ENCODE results near the gene GRIK4.

GRIK4 gene

GRCh38 chr11:120929664-120930154, 418.2 kb downstream of the GRIK4 start:
- DNase-seq: no peak

- no peak for DNase-seq
Observed at GRCh38 chr11:120931057-120931779, 419.7 kb downstream of the GRIK4 start.

GRCh38 chr11:120932305-120932915, 420.9 kb downstream of the GRIK4 start:
- no peak for DNase-seq

DNA sequence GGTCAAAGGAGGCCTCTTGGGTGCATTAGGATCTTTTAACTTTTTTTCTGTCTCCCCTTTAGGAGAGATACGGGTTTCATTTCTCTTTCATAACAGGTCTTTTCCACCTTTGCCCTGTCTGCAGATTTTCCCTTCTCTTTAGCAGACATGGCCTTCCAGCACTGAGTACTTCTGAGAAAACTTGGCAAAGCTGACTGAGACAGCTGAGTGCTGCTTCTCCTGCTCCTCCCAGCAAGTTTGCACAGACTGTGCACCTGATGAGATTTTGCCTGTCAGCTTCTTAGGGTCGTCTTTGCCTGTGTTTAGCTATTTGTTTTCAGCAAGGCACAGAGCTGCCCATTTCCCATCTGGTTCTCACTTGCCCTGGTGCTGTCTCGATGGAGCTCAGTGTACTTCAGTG, 424.8 kb downstream of the GRIK4 start:
- DNase-seq: no peak

GRCh38 chr11:120937501-120937900, 426.0 kb downstream of the GRIK4 start:
- no peak for DNase-seq

- no peak for DNase-seq
Observed at GRCh38 chr11:120938260-120938659, 426.7 kb downstream of the GRIK4 start.

DNA sequence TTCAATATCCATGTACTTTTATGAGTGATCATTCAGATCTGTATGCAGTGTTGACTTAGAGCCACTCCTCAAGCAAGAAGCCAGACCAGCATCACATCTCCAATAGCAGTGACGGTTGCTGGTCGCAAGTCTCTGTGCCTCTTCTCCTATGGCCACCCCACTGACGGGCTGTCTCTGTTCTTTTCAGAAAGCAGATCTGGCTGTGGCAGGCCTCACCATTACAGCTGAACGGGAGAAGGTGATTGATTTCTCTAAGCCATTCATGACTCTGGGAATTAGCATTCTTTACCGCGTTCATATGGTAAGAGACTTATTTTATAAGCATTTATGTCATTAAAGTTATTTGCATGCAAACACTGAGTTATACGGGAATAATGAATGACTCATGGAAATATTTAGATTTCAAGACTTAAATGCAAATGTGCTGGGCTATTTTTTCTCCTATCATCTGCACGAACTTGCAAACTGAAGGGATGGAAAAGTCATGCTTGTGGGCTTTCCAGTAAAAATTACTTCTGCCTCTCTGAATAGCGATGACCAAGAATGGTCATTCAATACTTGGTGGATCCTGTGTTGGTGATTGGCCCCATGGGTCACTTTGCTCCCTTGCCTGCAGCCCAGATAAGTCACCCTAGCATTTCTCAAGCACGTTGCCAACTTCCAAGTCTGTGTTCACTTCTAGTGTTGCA, 428.8 kb downstream of the GRIK4 start:
- no peak for DNase-seq

DNA sequence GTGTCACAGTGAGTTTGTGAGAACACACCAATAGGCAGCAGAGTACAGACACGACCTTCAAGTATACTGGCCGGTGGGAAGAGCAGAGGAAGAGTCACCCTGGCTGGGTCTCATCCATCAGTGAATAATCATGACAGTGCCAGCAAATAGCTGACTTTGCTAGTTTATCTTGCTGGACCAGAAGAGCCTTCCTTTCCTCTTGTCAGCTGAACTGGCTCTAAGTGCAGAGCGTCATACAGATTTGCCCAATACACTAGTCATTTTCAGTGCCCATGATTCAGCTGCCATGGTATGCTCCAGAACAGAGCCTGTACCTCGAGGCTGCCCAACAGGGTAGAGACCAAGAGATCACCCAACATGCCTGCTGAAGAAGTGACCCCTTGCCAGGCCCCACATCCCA, 429.5 kb downstream of the GRIK4 start:
- no peak for DNase-seq

DNA sequence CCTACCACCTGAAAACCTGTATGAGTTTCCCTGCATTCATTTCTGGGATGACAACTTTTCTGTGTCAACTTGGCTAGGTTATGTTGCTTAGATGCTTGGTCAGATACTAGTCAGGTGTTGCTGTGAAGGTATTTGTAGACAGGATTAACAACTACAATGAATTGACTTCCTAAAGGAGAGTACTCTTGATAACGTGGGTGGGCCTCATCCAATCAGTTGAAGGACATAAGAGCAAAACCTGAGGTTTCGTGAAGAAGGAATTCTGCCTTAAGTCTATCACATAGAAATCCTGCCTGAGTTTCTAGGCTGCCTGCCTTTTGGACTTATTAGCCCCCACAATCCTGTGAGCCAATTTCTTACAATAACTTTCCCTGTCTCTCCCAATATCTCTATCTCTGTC, 431.2 kb downstream of the GRIK4 start:
- no peak for DNase-seq

DNA sequence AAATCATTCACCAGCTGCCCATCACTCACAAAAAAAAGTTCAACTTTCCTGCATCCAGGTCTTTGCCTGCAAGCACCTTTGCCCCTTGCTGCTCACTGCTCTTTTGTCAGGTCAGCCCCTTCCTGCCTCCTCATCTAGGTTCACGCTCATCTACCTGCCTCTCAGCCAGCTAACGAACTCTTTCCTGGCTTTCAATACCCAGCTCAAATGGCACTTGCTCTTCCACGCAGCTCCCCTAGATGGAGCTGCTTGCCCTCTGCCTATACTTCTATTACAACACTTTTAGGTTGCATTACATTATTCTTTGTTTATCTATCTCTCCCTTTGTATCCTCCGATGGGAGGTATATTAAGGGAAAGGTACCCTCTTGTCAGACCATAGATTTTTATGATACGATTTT, 433.5 kb downstream of the GRIK4 start:
- no peak for DNase-seq

DNA sequence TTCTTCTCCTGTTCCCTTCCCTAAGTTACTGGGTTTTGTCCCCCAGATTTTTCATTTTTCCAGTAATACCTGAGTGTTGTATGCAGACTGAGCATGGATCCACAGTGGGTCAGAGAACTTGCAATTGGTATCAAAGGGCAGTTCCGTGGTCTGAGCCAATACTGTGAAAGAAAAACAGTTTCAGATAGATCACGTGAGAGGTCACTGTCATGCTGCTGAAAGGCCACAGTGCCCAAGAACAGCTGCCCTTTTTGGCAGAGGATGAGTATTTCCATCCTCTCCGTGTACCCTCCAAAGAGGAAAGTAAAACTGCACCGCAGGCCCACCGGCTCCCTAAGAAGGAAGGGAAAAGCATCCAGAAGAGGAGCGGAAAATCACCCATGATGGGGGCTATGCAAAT, 439.3 kb downstream of the GRIK4 start:
- no peak for DNase-seq

- DNase-seq: peak; percentile 22
Observed at GRCh38 chr11:120952461-120953434, 441.2 kb downstream of the GRIK4 start.

DNA sequence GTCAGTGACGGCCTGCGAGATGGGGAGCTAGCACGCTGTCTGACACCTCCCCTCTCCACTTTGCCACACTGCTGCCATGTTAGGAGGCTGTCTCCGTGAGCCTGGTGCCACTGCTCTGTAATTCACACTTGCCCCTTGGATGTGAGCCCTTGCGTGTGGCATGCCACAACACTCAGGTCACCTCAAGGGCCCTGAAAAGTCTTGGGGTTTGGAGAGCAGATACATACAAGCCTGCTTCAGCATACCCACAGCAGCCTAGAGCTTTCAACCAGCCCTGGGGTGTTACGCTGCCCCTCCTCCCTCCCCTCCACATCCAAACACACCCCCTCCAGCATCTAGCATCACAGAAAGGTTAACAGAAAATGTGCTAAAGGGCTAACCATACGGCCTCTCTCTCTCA, 442.8 kb downstream of the GRIK4 start:
- no peak for DNase-seq

DNA sequence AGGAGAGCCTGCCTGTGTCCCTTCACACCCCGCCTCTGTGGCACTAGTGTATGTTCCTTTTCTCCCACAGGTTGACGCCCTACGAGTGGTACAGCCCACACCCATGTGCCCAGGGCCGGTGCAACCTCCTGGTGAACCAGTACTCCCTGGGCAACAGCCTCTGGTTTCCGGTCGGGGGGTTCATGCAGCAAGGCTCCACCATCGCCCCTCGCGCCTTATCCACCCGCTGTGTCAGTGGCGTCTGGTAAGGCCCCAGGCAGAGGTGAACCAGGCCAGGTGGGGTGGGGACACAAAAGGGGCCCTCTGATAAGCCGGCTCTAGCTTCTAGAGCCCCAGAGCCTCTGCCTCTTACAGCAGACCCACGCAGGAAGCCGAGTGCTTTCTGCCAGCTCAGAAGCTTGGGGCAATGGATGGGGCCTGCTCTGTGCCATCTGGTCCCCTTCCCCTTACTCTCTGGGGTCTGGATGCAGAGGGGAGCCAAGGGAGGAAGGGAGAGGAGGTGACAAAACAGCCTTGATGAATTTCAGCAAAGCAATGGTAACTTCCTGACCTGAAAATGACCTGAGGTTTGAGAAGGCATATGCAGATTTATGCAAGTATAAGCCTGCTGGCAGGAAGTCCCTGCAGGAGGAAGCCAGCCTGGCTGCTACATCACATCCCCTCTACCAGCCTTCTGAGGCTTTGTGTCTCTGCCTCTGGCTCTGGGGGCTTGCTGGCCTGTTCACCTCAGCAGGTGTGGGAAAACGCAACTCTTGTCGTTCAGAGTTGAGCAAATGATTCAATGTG, 445.4 kb downstream of the GRIK4 start:
- no peak for DNase-seq

- DNase-seq: no peak
Observed at GRCh38 chr11:120958185-120958584, 446.6 kb downstream of the GRIK4 start.

DNA sequence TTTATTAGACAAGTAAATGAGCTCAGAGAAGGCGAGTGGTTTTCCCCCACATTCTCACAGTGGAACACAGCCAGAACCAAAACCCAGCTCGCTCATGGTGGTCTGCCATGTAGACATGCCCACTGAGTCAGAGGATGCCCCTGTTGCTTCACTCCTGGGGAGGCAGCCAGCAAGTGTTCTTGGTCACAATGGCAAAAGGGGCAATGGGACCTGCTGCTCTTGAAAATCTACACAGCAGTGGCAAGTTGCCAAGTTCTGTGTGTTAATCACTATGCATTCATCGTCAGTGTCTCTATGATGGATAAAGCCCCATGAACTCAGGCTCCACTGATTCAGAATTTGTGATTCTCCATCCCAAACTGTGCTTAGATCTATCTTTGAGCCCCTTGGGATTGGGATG, 447.6 kb downstream of the GRIK4 start:
- no peak for DNase-seq

- DNase-seq: no peak
Observed at GRCh38 chr11:120964857-120965256, 453.3 kb downstream of the GRIK4 start.

DNA sequence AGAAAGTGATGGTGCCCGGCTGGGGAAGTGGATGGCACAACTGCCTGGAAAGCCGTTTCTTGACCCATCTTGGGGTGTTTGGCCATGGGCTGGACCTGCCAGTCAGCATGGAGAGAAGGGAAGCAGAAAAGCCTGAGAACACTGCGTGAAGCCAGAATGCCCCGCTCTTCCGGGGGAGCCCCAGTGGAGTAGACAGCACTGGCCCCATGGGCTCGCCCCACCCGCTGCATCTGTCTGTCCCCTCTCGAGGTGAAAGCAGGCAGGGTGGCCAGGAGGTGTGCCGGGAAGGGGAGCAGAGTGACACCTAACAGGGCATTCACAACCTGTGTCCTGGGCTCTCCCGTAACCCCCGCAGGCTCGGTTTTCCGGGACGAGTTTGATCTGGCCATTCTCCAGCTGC, 455.3 kb downstream of the GRIK4 start:
- no peak for DNase-seq

DNA sequence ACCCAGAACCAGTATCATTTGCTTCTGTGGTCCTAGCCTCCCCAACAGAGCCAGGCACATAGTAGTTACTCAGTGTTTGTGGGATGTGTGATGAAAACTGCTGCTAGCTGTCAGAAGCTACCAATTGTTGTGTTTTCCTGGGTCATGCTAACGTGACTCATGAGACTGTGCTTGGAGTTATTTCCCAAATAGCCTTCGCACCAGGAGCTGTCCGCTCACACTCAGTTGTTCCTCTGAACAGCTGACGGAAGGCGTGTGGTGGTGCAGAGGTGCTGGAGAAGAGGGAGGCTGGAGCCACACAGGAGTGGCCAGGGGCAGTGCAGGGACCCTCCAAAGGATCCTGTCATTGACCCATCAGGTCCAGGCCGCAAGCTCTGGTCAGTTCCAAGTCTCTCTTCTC, 458.4 kb downstream of the GRIK4 start:
- no peak for DNase-seq

DNA sequence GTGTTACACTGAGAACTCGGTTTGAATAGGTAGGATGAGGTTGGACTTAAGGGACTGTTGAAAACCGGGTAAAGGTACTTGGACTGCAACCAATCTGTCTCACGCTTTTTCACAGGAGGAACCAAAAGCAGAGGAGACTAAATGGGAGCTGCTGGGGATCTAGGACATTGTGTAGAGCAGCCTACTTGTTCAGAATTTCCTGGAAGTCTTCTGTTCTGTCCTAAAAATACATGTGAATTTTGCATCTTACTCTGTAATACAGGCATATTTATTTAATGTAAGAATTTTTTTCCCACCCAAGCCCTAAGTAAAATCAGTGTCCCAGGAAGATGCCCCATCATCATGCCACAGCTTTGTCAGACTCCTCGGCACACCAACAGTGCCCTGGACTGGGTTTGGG, 460.3 kb downstream of the GRIK4 start:
- no peak for DNase-seq

GRCh38 chr11:120972621-120973020, 461.1 kb downstream of the GRIK4 start:
- no peak for DNase-seq

DNA sequence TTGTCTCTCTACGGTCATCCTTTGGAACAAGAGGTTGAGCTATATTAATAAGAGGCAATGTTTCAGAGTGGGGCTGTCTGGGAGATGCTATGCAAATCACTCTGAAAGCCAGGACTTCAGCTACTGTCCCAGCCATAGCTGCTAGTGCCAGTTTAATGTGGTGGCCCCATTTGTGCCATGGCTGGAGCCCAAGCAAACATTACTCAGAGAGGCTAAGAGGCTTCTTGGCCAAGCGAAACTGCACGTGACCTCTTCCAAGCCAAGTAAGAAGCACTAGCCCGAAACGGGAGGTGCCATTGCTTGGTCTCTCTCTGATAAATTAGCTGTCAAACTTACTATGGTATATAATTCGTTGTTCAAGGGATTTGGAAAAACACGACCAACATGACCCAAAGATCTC, 462.0 kb downstream of the GRIK4 start:
- no peak for DNase-seq

All from activated effector memory CD4-positive, alpha-beta T cell treated with Interleukin-2 at 50 U/mL for 16 hours (primary cell).